NCI-H1092 treated with DMSO at 0.1 percent for 48 hours (cell line): ENCODE measurements around the gene PHF10.
"Not testable (repeated sequence)": the region's sequence is repeated elsewhere in the genome, so short reads cannot be mapped to it uniquely, and the experiment has no call there.

Experiments used
- DNase-seq: peaks from one replicate; lab custom pipeline; 2025; lab: John Stamatoyannopoulos, UW

The PHF10 gene

DNA sequence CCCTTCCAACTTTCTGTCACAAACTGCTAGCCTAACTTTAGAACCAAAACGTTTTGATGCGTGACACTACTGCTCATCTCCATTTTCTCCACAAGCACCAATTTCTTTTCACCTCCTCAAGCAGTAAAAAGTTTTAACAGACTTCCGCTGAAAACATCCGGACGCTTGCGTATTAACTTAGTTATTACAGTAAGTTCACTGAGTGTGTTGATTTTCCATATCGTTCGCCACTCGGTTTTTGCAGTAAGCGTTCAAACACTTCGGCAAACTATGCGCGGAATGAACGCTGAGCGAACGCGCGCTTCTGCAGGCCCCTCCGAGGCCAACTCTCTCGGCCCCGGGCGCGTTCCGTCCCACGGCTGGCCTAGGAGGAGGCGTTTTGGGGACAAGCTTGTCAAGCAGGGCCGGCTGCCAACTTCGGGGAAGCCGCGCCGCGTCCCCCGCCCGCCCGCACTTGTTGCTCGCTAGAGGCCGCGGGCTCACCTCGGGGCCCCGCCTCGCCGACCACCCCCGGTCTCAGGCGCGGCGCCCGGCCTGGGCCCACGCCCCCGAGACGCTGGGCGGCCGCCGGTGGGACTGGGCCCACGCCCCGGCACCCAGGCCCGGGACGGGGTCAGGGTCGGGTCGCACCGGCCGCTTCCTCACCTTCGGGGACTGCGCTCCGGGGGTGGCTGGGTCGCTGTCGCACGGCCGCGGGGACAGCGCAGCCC is 945 bp downstream of the PHF10 start:
- peak; percentile 56 for DNase-seq

DNA sequence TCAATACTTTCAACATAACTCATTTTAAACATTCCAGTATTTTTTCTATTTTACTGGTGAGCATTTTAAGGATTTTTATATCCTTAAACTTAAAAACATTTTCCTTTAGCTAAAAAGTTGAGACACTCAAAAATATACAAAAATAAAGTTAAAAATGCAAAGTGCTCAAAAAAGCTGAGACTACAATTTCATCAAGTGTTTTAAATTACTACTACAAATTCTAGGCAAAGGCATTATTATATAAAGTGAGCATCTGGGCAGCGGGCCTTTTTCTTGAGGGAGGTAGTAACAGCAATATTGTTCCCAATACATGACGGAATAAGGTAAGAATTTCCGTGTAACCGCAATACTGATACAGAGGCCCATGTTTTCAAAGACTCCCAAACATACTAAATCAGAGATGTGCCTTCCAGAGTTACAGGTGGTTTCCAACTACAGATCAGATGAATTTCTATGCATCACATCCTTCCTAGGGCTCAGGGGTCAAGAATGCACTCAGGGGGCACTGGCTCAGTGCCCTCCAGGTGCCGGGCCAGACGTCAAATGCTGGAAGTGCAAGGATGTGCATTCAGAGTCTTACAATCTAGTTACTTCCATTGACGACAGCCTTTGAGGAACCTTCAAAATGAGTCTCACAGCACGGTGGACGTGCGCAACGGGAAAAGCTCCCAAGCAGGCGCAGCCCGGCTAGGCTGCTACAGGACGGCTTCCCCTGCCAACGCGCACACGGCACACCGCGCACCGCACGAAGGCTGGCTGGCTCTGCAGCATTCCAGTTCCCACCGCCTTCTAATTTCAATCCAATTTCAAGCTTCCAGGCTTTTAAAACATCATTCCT is 1.7 kb downstream of the PHF10 start:
- DNase-seq, result no peak

DNA sequence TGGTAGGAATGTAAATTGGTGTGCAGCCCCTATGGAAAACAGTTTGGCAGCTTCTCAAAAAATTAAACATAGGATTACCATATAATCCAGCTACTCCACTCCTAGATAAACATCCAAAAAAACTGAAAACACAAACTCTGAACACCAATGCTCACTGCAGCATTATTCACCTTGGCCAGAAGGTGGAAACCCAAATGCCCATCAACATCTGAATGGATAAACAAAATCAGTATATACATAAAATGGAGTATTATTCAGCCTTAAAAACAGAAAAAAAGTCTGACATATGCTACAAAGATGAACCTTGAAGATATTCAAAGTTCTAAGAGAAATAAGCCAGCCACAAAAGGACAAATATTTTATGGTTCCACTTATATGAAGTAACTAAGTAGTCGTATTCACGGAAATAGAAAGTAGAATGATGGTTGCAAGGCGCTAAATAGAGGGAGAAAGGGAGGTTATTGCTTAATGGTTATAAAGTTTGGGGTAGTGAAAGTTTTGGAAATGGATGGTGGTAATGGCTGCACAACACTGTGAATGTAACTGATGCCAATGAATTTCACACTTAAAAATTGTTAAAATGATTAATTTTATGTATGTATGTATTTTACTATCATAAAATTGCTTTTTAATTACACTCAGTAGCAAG is 4.0 kb downstream of the PHF10 start:
- no peak for DNase-seq

DNA sequence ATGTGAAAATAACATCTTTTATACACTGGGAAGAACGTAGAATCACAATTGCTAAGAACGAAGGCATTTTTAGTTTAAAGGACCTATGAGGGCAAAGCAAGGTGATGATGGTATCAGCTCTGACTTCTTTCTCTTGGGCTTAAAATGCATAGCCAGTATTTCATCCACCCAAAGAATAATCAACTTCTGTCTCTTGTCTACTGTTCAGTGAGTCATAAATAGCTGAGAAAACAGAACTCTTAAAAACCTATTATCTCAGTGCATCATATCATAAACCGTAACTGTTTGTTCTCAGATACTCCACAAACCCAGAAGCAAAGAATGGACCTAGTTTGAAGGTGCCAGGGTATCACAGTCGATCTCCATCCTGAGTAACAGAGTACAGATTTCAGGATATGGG is 5.2 kb downstream of the PHF10 start:
- no peak for DNase-seq

DNA sequence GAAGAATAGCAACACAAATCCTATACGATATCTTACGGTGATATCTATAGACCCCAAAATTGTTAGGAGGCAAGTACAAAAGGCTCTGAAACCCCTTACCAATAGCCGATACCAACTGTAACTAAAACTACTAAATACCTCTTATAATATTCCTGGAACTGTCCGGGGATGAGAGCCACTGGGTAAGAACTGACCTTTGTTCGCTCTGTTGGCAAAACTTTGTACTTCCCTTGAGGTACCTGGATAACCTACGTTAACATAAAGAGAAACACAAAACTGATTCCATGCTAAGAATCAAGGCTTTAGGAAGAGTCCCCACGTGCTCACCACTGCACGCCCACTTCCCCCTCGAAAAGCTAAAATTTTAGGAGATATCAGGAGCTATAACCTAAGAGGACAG is 9.7 kb downstream of the PHF10 start:
- no peak for DNase-seq

DNA sequence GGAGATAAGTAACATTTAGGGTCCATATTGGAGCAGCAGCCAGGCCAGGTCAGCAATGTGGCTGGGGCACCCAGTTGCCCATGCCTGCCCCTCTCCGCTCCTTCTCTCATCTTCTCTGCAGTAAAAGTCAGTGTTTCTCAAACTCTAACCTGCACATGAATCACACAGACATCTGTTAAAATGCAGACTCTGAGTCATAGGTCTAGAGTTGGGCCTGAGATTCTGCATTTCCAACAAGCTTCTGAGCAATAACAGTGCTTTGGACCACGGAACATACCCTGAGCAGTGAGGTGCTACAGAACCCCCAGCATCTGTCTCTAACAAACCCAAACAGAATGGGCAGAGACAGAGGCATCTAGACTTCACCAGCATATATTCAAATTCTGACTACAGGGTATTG is 10.1 kb downstream of the PHF10 start:
- no peak for DNase-seq

DNA sequence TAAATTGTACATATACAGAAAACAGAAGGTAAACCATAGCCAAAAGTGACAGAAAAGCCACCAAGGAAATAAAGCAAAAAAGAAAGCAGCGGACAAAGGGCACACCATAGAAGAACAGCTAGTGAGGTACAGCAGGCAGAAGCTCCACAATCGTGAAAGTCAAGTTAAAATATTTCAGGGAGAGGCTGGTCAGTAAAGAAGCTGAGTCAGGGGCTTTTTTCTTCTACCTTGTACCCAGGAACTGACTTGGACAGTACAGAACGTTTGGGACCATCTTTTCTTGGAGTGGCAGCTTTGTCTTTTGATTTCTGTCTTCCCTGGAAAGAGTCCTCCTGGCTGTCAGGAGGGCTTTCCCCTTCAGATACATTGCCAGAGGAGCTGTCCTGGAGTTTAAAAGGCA is 14.3 kb downstream of the PHF10 start:
- no peak for DNase-seq

DNA sequence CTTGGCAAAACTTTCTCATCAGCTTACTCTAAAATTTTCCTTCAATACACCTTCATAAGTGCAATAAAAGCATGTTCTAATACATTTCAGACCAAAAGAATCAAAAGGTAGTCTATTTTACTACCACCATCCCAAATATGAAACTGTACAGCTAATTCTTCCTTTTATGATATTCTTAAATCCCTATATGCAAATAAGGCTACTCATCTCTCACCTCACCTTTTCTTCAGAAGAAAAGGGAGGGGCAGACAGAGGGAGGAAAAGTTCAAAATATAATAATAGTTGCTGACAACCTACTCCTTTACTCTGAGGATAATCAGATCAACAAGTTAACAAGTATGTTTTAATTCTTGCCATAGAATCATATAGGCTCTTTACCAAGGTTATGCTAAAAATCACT is 15.0 kb downstream of the PHF10 start:
- DNase-seq, result no peak

DNA sequence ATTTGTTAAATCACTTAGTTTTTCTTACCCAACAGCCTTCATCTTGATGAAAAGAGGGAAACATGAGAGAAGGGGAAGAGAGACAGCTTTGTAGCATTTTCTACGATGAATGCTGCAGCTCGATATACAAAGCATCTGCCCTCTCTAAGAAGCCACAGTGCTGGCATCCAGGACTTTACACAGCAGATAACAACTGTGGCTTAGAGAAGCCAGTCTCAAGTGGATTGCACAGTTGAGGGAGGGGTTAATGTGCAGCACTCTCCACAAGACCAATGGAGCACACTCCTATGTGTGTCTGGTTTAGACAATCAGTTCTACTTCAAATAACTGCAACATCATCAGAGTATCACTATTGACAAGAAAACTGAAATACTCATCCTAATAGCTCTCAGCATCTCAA is 16.5 kb downstream of the PHF10 start:
- no peak for DNase-seq

DNA sequence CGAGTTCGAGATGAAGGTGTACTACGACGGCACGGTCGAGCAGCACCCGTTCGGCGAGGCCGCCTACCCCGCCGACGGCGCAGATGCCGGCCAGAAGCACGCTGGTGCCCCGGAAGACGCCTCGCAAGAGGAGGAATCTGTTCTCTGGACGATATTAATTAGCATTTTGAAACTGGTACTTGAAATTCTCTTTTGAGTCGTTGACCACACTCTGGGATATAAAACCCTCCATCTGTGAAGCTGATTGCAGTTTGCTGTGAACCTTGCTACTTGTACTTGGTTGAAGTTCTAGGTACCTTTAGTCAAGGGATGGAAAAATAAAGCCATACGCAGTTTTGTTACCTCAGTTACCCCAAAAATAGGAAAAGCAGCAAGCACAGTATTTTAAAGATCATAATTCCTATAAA is 21.5 kb downstream of the PHF10 start:
- no peak for DNase-seq

DNA sequence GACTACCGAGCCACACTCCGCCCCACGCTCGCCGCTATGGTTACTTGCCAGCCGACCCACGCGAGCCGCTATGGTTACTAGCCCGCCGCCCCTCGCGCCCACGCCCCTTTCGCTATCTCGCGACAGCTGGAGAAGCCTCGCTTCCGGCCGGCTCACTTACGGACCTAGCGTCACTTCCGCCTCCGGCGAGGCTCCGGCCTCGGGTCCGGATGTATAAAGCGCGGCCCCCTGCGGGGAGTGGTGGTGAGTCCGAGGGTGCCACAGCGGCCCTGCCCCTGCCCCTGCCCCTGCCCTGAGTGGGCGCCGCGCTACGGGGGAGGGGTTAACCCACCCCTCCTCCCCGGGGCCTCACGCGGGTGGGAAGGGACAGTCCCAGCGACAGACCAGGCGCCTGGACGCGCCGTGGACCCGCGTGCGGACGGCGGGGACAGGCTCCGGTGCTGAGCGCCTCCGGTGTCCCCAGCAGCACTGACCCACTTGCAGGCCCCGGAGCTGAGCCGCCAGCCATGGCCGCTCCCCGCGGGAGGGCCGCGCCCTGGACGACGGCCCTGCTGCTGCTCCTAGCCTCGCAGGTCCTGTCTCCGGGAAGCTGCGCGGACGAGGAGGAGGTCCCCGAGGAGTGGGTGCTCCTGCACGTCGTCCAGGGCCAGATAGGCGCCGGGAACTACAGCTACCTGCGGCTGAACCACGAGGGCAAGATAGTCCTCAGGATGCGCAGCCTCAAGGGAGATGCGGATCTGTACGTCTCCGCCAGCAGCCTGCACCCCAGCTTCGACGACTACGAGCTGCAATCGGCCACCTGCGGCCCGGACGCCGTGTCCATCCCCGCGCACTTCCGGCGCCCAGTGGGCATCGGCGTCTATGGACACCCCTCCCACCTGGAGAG is 22.1 kb downstream of the PHF10 start, which contains the start of the genes C6orf120 and WDR27:
Gene C6orf120 (plus strand): TSS at position 173 of the 886 bp plus-strand sequence. CDS start 334 bp downstream, at position 507.
Gene WDR27 (minus strand): TSS at position 76 of the 886 bp plus-strand sequence. CDS start 13,024 bp downstream, outside the sequence.
- DNase-seq, result peak; percentile 99

DNA sequence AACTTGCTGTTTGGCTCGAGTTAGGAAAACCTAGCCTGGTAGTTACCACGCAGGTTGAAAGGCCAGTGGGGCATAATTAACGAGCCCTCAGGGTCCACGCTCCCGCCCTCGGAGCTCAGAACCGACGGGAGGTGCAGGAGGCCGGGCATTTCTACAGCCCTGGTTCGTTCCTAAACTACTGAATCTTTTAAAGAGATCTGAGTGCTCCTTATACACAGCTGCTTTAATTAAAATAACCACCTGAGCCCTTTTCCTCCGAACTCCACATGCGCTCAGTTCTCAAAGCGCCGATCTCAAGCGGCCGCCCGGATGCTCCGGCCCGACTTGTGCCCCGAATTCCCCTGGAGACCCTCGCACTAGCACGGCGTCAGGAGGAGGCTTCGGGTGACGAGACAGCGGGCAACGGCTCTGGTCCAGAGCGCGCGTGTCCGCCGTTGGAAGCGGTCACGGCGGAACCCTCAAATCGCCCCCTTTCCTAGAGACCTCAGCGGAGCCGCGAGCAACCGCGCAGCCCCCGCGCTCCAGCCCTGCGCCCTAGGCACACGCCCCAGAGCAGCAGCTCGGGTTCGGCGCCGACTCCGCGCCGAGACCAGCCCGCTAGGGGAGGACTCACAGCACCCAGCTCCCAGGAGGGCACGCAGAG is 22.9 kb downstream of the PHF10 start:
- DNase-seq, result peak; percentile 69

DNA sequence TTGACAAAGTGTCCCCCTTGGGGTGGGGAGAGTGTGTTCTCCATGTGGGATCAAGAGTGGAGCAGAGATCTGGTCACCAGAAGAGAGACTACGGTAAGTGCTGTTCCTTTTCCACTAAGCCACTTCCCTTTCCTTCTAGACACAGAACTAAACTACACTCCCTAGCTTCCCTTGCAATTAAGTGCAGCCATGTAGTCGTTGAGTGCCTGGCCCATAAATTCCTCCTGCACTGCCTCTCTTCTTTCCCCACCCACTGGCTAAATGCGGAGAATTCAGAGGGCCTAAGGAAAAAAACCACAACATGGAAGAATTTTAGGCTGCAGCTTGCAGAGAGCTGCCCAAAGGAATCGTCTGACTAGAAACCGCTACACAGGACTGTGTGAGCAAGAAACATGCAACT is 24.0 kb downstream of the PHF10 start:
- DNase-seq, result no peak

DNA sequence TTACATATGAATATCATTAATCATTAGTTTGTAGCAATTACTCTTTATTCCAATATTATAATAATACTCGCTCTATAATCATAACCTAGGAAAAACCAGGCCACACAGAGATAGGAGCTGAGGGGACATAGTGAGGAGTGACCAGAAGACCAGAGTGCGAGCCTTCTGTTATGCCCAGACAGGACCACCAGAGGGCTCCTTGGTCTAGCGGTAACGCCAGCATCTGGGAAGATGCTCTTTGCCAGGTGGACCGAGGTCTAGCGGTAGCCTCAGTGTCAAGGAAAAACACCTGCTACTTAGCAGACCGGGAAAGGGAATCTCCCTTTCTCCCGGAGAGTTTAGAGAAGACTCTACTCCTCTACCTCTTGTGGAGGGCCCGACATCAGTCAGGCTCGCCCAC is 27.2 kb downstream of the PHF10 start:
- DNase-seq, result not testable (repeated sequence)

DNA sequence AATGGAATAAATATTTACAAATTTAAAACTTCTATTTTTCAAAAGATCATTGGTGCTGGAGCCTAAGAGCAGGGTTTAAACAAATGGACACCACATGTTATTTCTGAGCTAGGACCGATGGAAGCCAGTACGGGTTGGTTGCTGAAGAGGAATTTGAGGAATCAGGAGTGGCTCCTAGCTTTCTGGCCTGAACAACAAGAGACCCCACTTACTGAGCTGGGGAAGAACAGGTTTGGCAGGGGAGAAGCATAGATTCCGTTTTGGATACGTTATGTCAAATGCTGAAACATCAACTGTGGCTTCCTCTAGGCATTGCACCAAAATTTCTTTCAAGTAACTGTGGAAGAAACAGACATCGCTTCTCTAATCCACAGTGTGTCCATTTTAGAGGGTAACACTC is 29.2 kb downstream of the PHF10 start:
- DNase-seq, result no peak

DNA sequence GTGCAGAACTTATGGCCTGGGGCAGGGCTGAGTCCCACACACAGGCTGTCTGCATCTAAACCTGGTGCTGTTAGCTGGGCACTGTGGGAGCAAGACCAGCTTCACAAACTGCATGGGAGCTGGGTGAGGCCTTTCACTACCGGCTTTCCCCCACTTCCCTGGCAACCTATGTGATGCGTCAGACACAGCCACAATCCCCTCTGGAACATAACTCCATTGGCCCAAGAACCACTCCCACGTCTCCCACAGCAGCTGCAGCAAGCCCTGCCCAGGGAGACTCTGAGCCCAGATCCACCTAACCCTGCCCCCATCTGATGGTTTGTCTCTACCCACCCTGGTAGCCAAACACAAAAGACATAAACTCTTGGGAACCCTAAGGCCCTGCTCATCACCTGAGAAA is 31.8 kb downstream of the PHF10 start:
- DNase-seq, result no peak

DNA sequence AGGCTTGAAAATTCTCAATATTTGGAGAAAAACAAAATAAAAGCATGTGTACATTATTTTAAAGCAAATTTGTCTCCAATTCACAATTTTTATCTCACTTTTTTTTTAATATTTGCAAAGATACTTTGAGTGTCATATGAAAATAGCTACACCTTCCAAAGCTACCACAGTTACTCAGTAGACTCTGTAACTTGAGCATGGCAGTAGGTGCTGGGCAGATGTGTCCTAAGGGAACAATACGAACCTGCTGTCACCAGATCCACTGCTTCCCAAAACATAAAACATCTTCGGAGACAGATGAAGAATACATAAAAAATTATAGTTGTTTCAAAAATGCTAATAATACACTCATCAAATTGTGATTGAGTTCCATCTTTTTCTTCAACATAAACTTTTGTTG is 33.0 kb downstream of the PHF10 start:
- no peak for DNase-seq

DNA sequence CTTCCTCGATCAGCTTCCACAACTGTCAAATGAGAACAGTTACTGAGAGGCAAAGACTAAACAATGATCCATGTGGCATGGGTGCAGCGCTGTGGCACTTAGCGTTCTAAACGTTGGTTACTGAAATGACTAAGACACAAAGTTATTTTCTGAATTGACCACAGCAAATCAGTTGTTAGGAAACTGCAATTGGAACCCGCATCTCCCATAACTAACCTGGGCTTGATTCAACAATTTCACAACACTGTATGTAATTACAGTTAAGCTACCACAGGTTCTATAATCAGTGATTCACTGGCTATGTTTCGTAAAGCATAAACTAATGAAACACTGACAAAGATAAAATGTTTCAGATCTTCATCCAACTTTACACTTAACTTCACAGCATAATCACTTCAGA is 35.0 kb downstream of the PHF10 start:
- no peak for DNase-seq

DNA sequence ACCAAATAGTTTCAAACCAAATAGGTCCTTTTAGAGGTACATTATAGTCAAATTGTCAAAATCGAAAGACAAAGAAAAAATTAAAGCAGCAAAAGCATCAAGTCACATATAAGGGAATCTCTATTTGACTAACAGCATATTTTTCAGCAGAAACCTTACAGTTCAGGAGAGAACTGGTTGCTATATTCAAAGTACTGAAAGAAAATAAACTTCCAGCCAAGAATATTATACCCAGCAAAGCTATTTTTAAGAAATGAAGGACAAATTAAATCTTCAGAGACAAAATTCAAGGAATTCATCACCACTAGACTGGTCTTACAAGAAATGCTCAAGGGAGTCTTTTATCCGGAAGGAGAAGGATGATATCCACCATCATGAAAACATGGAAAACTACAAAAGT is 38.4 kb downstream of the PHF10 start:
- no peak for DNase-seq

DNA sequence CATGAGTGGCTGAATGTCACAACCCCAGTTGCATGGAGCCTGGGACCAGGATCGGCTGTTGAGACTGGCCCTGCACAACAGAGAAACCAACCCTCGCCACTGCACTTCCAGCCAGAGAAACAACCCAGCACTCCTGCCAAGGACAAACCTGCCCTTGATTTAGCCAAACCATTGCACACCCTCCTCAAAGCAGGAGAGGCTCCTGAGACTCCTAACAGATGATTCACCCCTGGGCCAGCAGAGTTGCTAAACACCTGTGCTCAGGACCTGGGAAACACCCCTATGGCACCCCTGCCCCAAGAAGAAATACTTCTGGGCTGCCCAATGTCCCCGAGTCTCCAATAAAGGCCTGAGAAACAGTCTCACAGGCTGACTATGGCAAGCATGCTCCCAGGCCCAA is 40.2 kb downstream of the PHF10 start:
- no peak for DNase-seq

DNA sequence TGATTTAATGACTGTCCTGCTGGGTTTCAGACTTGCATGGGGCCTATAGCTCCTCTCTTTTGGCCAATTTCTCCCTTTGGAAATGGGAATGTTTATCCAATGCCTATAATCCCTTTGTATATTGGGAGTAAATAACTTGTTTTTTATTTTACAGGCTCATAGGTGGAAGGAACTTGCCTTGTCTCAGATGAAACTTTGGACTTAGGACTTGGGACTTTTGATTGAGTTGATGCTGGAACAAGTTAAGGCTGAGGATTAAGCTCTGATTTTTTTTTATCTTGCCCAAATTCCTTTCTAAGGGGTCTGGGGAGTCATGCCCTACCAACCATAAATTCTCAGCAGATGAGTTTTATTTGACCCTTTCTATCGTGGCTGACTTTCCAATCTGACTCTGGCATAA is 46.0 kb downstream of the PHF10 start:
- DNase-seq, result no peak
